GM19351 (cell line): Measurements from ENCODE around the gene UBXN2A.
"Not testable (repeated sequence)": the region's sequence is repeated elsewhere in the genome, so short reads cannot be mapped to it uniquely, and the experiment has no call there.

Source experiments
- ATAC-seq: cut with Tn5 transposase; IDR thresholded peaks from one replicate; pipeline ENCODE4 v1.9.1; 2021; ENCODE audit warnings: mild to moderate bottlenecking, moderate library complexity; ENCODE audit not compliant: unreplicated experiment

The UBXN2A gene

GRCh38 chr2:24043133-24043532, 102.9 kb downstream of the UBXN2A start:
- not testable (repeated sequence) for ATAC-seq

DNA sequence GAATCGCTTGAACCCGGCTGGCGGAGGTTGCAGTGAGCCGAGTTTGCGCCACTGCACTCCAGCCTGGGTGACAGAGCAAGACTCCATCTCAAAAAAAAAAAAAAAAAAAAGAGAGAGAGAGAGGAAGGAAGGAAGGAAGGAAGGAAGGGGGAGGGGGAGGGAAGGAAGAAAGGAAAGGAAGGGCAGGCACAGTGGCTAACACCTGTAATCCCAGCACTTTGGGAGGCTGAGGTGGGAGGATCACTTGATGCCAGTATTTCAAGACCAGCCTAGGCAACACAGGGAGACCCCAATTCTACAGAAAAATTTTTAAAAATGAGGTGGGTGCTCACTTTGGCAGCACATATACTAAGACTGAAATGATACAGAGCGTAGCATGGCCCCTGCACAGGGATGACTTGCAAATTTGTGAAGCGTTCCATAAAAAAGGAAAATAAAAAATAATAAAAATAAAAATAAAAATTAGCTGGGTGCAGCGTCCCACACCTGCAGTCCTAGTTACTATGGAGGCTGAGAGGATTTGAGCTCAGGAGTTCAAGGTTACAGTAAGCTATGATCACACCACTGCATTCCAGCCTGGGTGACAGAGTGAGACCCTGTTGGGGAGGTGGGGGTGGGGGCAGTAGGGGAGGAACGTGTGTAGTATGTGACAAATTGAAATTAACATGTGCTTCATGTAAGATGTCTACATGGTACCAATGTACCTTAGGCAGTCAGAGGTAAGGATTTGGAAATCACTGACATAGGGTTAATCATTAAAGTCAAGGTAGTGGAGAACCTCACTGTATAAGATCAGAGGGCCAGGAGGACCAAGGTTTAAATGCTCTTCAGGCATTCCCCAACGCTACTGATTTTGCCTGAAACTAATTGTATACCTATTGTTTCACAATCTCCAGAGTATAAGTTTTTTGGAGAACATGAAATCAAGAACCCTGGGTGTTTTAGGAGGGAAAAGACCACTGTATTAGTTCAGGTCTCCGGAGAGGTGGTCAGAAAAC, 105.5 kb downstream of the UBXN2A start:
- ATAC-seq, result no peak

DNA sequence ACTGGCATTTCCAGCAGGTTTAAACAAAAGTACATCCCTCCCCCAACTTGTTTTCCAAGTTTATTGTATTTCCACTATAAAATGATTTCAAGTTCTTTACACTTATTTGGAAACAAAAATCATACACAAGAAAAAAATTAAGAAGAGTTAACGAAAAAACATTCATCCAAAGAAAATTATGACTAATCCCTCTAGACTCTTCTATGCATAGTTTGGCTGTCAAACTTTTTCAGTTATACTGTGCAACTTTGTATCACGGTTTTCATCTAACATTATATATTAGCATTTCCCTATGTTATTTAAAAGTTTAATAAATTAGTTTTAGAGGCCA, 106.3 kb downstream of the UBXN2A start:
- ATAC-seq, result no peak

- ATAC-seq, result peak; percentile 99
Observed at GRCh38 chr2:24046930-24047702, 106.9 kb downstream of the UBXN2A start, which contains the start of gene WDCP. Gene WDCP, minus strand, starts transcription at chr2:24047391. Its CDS starts 7,897 bp downstream, at chr2:24039494.

- ATAC-seq, result no peak
Observed at GRCh38 chr2:24047703-24048033, 107.4 kb downstream of the UBXN2A start.

GRCh38 chr2:24048769-24049484, 108.7 kb downstream of the UBXN2A start:
- no peak for ATAC-seq

DNA sequence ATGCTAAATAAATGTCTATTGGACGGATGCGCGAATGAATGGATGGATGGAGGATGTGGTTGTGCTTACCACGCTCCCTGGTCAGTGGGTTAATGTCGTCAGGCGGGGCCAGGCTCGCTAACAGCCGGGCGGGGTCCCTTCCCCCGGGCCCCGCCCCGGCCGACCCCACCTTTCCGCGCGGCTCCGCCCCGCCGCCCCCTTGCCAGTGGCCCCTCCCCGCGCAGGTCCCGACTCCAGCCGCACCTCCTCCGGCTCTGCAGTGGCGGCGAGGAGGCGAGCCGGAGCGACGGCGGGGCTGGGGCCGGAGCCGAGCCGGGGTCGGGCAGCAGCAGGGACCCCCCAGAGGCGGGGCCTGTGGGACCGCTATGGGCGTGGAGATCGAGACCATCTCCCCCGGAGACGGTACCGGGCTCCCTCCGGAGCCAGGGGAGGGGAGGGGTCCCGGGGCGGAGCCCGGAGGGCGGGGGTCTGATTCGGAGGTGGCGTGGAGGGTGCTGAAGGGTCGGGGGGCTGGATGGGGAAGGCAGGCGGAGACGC, 109.3 kb downstream of the UBXN2A start, which contains the start of gene FKBP1B:
TSS of gene FKBP1B (plus strand) at position 257 of the 537 bp plus-strand sequence. CDS start at position 366, 109 bp downstream.
- no peak for ATAC-seq

GRCh38 chr2:24050041-24050979, 110.0 kb downstream of the UBXN2A start:
- no peak for ATAC-seq

DNA sequence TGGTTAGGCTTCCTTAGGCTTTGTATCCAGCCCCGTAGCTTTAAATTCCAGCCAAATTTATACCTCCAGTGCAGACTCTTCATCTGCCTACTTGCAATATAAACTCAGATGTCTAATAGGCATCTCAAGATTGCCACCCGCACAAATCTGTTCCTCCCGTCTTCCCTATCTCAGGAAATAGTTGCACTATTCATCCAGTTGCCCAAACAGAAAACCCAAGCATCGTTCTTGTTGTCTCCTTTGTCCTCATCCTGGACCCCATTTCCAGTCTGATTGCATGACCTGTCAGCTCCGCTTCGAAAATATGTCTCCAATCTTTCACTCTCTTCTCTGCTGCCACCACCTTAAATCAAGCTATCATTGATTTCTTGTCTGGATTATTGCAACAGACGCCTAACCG, 111.6 kb downstream of the UBXN2A start:
- no peak for ATAC-seq

- no peak for ATAC-seq
Observed at GRCh38 chr2:24052951-24053350, 112.7 kb downstream of the UBXN2A start.
